Stimulated activated CD8-positive, alpha-beta memory T cell treated with anti-CD3 and anti-CD28 coated beads, Interleukin-7, amount 100 ng/mL, for 1 hour (primary cell): Measurements from ENCODE around the gene PTOV1.

Experiments
- DNase-seq, 2 donors: peaks; one replicate each; pipeline ENCODE4 v3.0.0-alpha.2; 2020; ENCODE audit warnings: low read depth in 2 of 2

PTOV1 gene

GRCh38 chr19:49843265-49843664 is 7.7 kb upstream of the PTOV1 start:
- DNase-seq, result no peak

- no peak for DNase-seq
These were observed 6.5 kb upstream of the PTOV1 start for GRCh38 chr19:49844138-49845095.

- DNase-seq, result no peak
These were observed 5.5 kb upstream of the PTOV1 start for GRCh38 chr19:49845414-49845813.

- DNase-seq, result no peak
These were observed 4.6 kb upstream of the PTOV1 start for GRCh38 chr19:49846408-49846807.

- DNase-seq, result no peak
These were observed 2.9 kb upstream of the PTOV1 start for GRCh38 chr19:49847731-49848696.

- DNase-seq, result no peak
These were observed 2.0 kb upstream of the PTOV1 start for GRCh38 chr19:49848938-49849337.

GRCh38 chr19:49849433-49850220 is 1.3 kb upstream of the PTOV1 start:
- no peak for DNase-seq

GRCh38 chr19:49850221-49850486 is 805 bp upstream of the PTOV1 start:
- no peak for DNase-seq

- peak in 1 of 2 donors; percentile 7 for DNase-seq
These were observed 699 bp downstream of the PTOV1 start for GRCh38 chr19:49851456-49852259.

- no peak for DNase-seq
These were observed 1.7 kb downstream of the PTOV1 start for GRCh38 chr19:49852631-49853126.

GRCh38 chr19:49853852-49854377 is 3.0 kb downstream of the PTOV1 start:
- DNase-seq, result no peak

GRCh38 chr19:49854378-49855263 is 3.7 kb downstream of the PTOV1 start:
- no peak for DNase-seq

- DNase-seq, result no peak
These were observed 4.3 kb downstream of the PTOV1 start for GRCh38 chr19:49855277-49855675.

- DNase-seq, result no peak
These were observed 5.0 kb downstream of the PTOV1 start for GRCh38 chr19:49855676-49856573.

GRCh38 chr19:49856574-49857021 is 5.6 kb downstream of the PTOV1 start:
- DNase-seq, result no peak

- DNase-seq, result no peak
These were observed 6.3 kb downstream of the PTOV1 start for GRCh38 chr19:49857061-49857837.

- no peak for DNase-seq
These were observed 6.8 kb downstream of the PTOV1 start for GRCh38 chr19:49857838-49858087.
